BE2C (cell line): ENCODE measurements around the gene TAGLN2.

Experiments
- DNase-seq: peaks from one replicate; pipeline ENCODE4 v3.0.0-alpha.2; 2020
- H3K27me3 ChIP-seq: fragments of 250-450 bp; sonication (Bioruptor Pico); 2 replicates; pipeline ENCODE4 v1.5.1; 2020; ENCODE audit warnings: mild to moderate bottlenecking
- H3K36me3 ChIP-seq: fragments of 250-450 bp; sonication (Bioruptor Pico); 2 replicates; pipeline ENCODE4 v1.5.1; 2020; ENCODE audit warnings: mild to moderate bottlenecking
- H3K4me1 ChIP-seq: fragments of 250-450 bp; sonication (Bioruptor Pico); 2 replicates; pipeline ENCODE4 v1.5.1; 2020
- H3K4me3 ChIP-seq: 2 replicates; pipeline ENCODE4 v1.5.1; 2011; ENCODE audit warnings: low read depth, low read length
- H3K9me3 ChIP-seq: fragments of 250-450 bp; sonication (Bioruptor Pico); 2 replicates; pipeline ENCODE4 v1.5.1; 2020
- CTCF ChIP-seq: IDR thresholded peaks from 2 replicates; pipeline ENCODE4 v1.5.1; 2012; ENCODE audit warnings: mild to moderate bottlenecking, low read depth, low read length

TAGLN2 gene

GRCh38 chr1:159927849-159928431, 2.6 kb upstream of the TAGLN2 start:
- H3K36me3 ChIP-seq: no peaks in the 10 kb centered on the region
- TF ChIP-seq CTCF: 0 out of 2 replicates have a peak, but pooled peaks have one; percentile 4

GRCh38 chr1:159927211-159927848, 2.0 kb upstream of the TAGLN2 start:
- Histone ChIP-seq H3K4me3 (no peak overlapping the region), H3K9me3 (no peaks in the 10 kb centered on the region), H3K4me1 (peaks cover 7% of the 10 kb centered on the region), H3K36me3 (no peaks in the 10 kb centered on the region), H3K27me3 (peaks cover 8% of the 10 kb centered on the region; the same call in 1 of the 2 replicates)
- no peak for DNase-seq
- no peak for TF ChIP-seq CTCF

More at GRCh38 chr1:159927849-159928431, 2.6 kb upstream of the TAGLN2 start:
- no peak for DNase-seq
- Histone ChIP-seq H3K4me3 (no peak overlapping the region), H3K9me3 (no peaks in the 10 kb centered on the region), H3K4me1 (peaks cover 4% of the 10 kb centered on the region), H3K27me3 (peaks cover 8% of the 10 kb centered on the region; the same call in 1 of the 2 replicates)

DNA sequence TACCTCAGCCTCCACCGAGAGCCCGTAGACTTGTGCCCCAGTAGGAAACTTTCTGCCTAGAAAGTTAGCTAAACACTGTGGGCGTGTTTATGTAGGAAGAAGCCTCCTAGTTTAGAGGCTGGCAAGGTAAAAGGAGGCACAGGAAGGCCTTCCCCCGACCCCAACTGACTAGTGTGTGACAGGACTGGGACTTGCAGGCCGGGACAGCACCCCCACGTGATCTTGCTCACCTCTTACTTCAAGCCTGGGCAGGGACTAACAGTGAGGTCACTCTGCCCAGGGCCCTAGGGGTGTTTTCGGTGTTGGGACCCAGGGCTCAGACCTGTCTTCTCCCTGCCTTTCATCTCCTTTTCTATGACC, 392 bp upstream of the TAGLN2 start:
- H3K9me3 ChIP-seq: no peaks in the 10 kb centered on the region
- TF ChIP-seq CTCF: no peak
- peaks cover 8% of the 10 kb centered on the region; the same call in 1 of the 2 replicates for H3K27me3 ChIP-seq
- peaks cover 16% of the 10 kb centered on the region for H3K4me1 ChIP-seq
- no peak for DNase-seq
- peak overlapping the region; percentile 76 for H3K4me3 ChIP-seq
- H3K36me3 ChIP-seq: no peaks in the 10 kb centered on the region

DNA sequence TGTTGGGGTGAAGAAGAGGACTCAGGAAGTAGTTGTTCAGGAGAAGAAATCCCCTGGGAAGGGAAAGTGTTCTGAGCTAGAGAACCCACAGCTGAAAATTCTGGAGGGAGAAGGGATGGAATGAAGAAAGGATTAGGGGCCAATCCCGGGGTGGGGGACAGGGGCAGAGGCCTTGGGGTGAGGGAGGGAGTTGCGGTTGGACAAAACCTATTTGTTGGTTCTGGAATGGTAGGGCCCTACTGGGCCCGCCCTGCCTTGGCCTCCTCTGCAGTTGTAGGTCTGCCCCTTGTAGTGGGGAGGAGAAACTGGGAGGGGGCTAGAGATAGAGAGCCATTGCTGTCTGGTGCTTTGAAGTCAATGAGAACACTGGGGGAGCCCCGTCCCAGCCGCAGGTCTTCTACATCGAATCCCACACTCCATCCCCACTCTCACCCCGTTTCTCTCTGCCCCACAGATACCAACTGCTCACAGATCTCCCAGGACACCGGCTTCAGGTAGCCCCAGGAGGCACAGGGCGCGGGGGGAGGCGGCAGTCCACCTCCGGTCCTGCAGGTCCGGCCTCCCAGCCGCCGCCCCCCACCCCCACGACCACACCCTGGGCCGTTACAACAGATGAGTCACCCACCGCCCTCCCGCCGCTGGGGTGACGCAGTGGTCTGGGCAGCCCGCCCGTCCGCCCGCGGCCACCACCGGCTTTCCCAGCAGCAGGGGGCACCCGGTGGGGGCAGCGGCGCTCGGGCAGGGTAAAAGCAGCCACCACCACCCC, 1.1 kb downstream of the TAGLN2 start:
- peaks cover 4% of the 10 kb centered on the region for H3K36me3 ChIP-seq
- H3K27me3 ChIP-seq: peaks cover 8% of the 10 kb centered on the region; the same call in 1 of the 2 replicates
- H3K4me3 ChIP-seq: peak overlapping the region; percentile 76
- no peaks in the 10 kb centered on the region for H3K9me3 ChIP-seq
- DNase-seq: peak; percentile 69
- TF ChIP-seq CTCF: no peak
- H3K4me1 ChIP-seq: peaks cover 16% of the 10 kb centered on the region

- no peak for TF ChIP-seq CTCF
- DNase-seq: peak; percentile 58
- Histone ChIP-seq H3K4me1 (peaks cover 16% of the 10 kb centered on the region), H3K9me3 (no peaks in the 10 kb centered on the region), H3K4me3 (peak overlapping the region; percentile 76), H3K36me3 (peaks cover 6% of the 10 kb centered on the region), H3K27me3 (peaks cover 8% of the 10 kb centered on the region; the same call in 1 of the 2 replicates)
These were observed 1.9 kb downstream of the TAGLN2 start for GRCh38 chr1:159923203-159924024.
